ENCODE measurements around the gene TGFBR3L. TPM values are rescaled to one million over a fixed set of nuclear protein-coding genes. Genes with fewer than 3 reads are reported as not detected.

Gene TGFBR3L
- total RNA-seq (1.1 TPM), polyA plus RNA-seq (not detected)

DNA sequence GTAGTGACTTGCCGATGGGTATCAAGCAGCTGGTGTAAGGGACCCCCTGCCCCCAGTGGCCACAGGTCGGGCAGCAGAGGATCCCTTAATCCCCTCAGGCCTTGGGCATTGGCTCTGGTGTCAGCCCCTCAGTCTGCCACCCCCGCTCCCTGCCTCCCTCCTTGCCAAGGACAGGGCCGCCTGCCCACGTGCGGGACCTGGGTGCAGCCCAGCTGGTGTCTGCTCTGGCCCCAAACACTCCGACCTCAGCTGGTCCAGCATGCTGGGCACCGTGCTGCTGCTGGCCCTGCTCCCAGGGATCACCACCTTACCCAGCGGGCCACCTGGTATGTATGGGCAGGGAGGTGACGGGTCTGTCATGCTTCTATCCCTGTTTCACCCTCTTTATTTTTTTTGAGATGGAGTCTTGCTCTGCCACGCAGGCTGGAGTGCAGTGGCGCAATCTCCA, at the start of gene TGFBR3L:
TSS of gene TGFBR3L (plus strand) at position 233 of the 448 bp plus-strand sequence.
- Histone ChIP-seq H3K9me3 (ENCODE audit: control insufficient read depth in 2 of 2, low read length in 2 of 2) (no peaks in the 10 kb centered on the region), H3K4me3 (ENCODE audit: low read depth, low read length) (no peak within 1 kb of the TSS), H3K4me1 (ENCODE audit: control insufficient read depth, insufficient read depth, low read length, poor library complexity, severe bottlenecking) (peaks cover 29% of the 10 kb centered on the region), H3K27me3 (ENCODE audit: control insufficient read depth, insufficient read depth, low read length) (peaks cover 11% of the 10 kb centered on the region), H3K27ac (ENCODE audit: insufficient read depth, low read length, poor library complexity, severe bottlenecking) (no peak within 1 kb of the TSS), H3K36me3 (ENCODE audit: control insufficient read depth, insufficient read depth, low read length) (peaks cover 19% of the 10 kb centered on the region)
- peaks cover 36% of the 10 kb centered on the region for H3K27me3 Mint-ChIP-seq
- H3K36me3 Mint-ChIP-seq = peaks cover 14% of the 10 kb centered on the region
- no peaks in the 10 kb centered on the region for H3K9me3 Mint-ChIP-seq
- H3K27ac Mint-ChIP-seq = peak within 1 kb of the TSS in 1 of 3 donors; percentile 89
- peaks cover 0 to 29% (median 6%) of the 10 kb centered on the region in 4 donors for H3K4me1 Mint-ChIP-seq
- peak within 1 kb of the TSS; percentile 55 to 83 (median 65) for H3K4me3 Mint-ChIP-seq
- ATAC-seq (ENCODE audit: low read depth in 2 of 2) (no peak), DNase-seq (no peak)

GRCh38 chr19:7865262-7865911, 49.2 kb upstream of the TGFBR3L start:
- H3K27me3 ChIP-seq (ENCODE audit: control insufficient read depth, insufficient read depth, low read length) = peaks cover 3% of the 10 kb centered on the region
- Mint-ChIP-seq H3K27me3 (peaks cover 22% of the 10 kb centered on the region), H3K9me3 (no peaks in the 10 kb centered on the region), H3K4me1 (peaks cover 0 to 43% (median 9%) of the 10 kb centered on the region in 4 donors), H3K36me3 (no peaks in the 10 kb centered on the region), H3K27ac (no peak overlapping the region), H3K4me3 (peak overlapping the region; percentile 65 to 84 (median 72))
- H3K36me3 ChIP-seq (ENCODE audit: control insufficient read depth, insufficient read depth, low read length) = no peaks in the 10 kb centered on the region
- no peak for ATAC-seq (ENCODE audit: low read depth in 2 of 2)
- peak in 1 of 3 donors; percentile 26 for DNase-seq
- H3K4me3 ChIP-seq (ENCODE audit: low read depth, low read length) = no peak overlapping the region
- H3K4me1 ChIP-seq (ENCODE audit: control insufficient read depth, insufficient read depth, low read length, poor library complexity, severe bottlenecking) = peaks cover 37% of the 10 kb centered on the region
- H3K9me3 ChIP-seq (ENCODE audit: control insufficient read depth in 2 of 2, low read length in 2 of 2) = no peaks in the 10 kb centered on the region
- H3K27ac ChIP-seq (ENCODE audit: insufficient read depth, low read length, poor library complexity, severe bottlenecking) = no peak overlapping the region

DNA sequence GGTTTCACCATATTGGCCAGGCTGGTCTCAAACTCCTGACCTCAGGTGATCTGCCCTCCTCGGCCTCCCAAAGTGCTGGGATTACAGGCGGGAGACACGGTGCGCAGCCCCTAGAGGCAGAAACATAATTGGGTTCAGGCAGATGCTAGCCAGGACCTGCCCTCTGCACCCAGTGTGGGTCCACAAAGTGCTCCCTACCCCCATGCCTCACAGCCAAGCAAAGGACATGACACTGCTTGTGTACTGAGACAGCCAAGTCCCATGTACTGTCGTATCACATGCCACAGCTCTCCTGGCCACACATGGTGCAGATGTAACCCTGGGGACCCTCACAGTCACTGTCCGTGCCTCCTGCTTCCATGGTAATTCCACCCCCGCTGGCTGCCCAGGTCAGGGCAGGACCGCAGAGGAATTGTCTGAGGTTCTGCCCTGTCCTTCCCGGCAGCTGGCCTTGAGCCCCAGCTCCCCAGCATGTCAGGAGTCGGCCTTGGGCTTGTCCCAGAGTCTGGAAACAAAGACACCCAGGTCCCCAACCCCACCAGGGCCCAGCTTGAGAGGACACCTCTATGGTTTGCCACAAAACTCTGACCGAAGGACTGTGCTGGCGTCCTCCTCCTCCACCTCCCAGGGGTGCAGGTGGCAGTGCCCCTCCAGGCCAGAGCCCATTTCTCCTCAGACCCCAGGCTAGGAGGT, 48.1 kb upstream of the TGFBR3L start:
- DNase-seq = no peak

DNA sequence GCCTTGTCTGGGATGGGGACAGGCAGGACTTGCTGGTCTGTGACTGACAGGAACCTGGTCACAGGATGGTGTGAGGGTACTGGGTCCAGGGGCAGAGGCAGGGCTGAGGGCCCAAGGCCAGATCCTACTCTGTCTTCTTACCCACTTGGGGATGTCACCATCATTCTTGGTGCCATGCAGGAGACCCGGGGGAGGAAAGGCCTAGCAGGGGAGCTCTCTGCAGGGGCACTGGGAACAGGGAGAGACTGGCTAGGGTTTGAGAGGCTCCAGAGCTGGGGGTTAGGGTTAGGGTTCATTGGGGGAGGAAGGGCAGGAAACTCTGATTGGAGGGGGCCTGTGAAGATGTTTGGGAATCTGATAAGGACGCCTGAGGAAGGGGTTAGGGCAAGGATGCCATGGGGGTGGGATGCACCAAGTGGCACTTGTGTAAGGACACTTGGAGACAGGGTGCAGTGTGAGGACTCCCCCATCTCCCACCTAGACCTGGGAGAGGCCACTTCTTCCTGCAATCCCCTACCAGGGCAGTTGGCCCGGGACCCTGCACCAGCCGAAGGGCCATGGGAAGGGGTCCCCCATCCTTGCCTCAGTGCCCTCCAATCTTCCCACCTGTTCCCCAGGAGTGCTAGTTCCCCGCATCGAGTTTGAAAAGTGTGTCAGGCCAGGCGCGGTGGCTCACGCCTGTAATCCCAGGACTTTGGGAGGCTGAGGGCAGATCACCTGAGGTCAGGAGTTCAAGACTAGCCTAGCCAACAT, 47.4 kb upstream of the TGFBR3L start:
- H3K9me3 ChIP-seq (ENCODE audit: control insufficient read depth in 2 of 2, low read length in 2 of 2) = no peaks in the 10 kb centered on the region
- peaks cover 29% of the 10 kb centered on the region for H3K27me3 Mint-ChIP-seq
- peaks cover 0 to 47% (median 18%) of the 10 kb centered on the region in 4 donors for H3K4me1 Mint-ChIP-seq
- no peaks in the 10 kb centered on the region for H3K36me3 Mint-ChIP-seq
- peaks cover 2% of the 10 kb centered on the region for H3K27me3 ChIP-seq (ENCODE audit: control insufficient read depth, insufficient read depth, low read length)
- no peak for DNase-seq
- H3K27ac ChIP-seq (ENCODE audit: insufficient read depth, low read length, poor library complexity, severe bottlenecking) = no peak overlapping the region
- peak overlapping the region in 2 of 4 donors; percentile 38 to 47 for H3K4me3 Mint-ChIP-seq
- no peaks in the 10 kb centered on the region for H3K36me3 ChIP-seq (ENCODE audit: control insufficient read depth, insufficient read depth, low read length)
- H3K4me1 ChIP-seq (ENCODE audit: control insufficient read depth, insufficient read depth, low read length, poor library complexity, severe bottlenecking) = peaks cover 37% of the 10 kb centered on the region
- peak overlapping the region in 1 of 3 donors; percentile 56 for H3K27ac Mint-ChIP-seq
- H3K9me3 Mint-ChIP-seq = no peaks in the 10 kb centered on the region
- H3K4me3 ChIP-seq (ENCODE audit: low read depth, low read length) = no peak overlapping the region
- ATAC-seq (ENCODE audit: low read depth in 2 of 2) = no peak

More for the DNA sequence above, 48.1 kb upstream of the TGFBR3L start:
- H3K36me3 Mint-ChIP-seq = no peaks in the 10 kb centered on the region
- H3K9me3 Mint-ChIP-seq = no peaks in the 10 kb centered on the region
- Histone ChIP-seq H3K27ac (ENCODE audit: insufficient read depth, low read length, poor library complexity, severe bottlenecking) (no peak overlapping the region), H3K4me3 (ENCODE audit: low read depth, low read length) (no peak overlapping the region), H3K27me3 (ENCODE audit: control insufficient read depth, insufficient read depth, low read length) (no peaks in the 10 kb centered on the region), H3K36me3 (ENCODE audit: control insufficient read depth, insufficient read depth, low read length) (no peaks in the 10 kb centered on the region), H3K9me3 (ENCODE audit: control insufficient read depth in 2 of 2, low read length in 2 of 2) (no peaks in the 10 kb centered on the region), H3K4me1 (ENCODE audit: control insufficient read depth, insufficient read depth, low read length, poor library complexity, severe bottlenecking) (peaks cover 37% of the 10 kb centered on the region)
- H3K27me3 Mint-ChIP-seq = peaks cover 25% of the 10 kb centered on the region
- peak overlapping the region in 2 of 4 donors; percentile 38 to 47 for H3K4me3 Mint-ChIP-seq
- ATAC-seq (ENCODE audit: low read depth in 2 of 2) = no peak
- no peak overlapping the region for H3K27ac Mint-ChIP-seq
- H3K4me1 Mint-ChIP-seq = peaks cover 0 to 43% (median 15%) of the 10 kb centered on the region in 4 donors

- DNase-seq (peak in 1 of 3 donors; percentile 32), ATAC-seq (ENCODE audit: low read depth in 2 of 2) (no peak)
- Mint-ChIP-seq H3K4me1 (peaks cover 0 to 51% (median 18%) of the 10 kb centered on the region in 4 donors), H3K9me3 (no peaks in the 10 kb centered on the region), H3K4me3 (peak overlapping the region; percentile 78 to 92 (median 84)), H3K27me3 (peaks cover 35% of the 10 kb centered on the region), H3K36me3 (no peaks in the 10 kb centered on the region), H3K27ac (peak overlapping the region; percentile 25 to 64 (median 56))
- H3K36me3 ChIP-seq (ENCODE audit: control insufficient read depth, insufficient read depth, low read length) = no peaks in the 10 kb centered on the region
- H3K4me3 ChIP-seq (ENCODE audit: low read depth, low read length) = no peak overlapping the region
- peaks cover 2% of the 10 kb centered on the region for H3K27me3 ChIP-seq (ENCODE audit: control insufficient read depth, insufficient read depth, low read length)
- H3K9me3 ChIP-seq (ENCODE audit: control insufficient read depth in 2 of 2, low read length in 2 of 2) = no peaks in the 10 kb centered on the region
- H3K4me1 ChIP-seq (ENCODE audit: control insufficient read depth, insufficient read depth, low read length, poor library complexity, severe bottlenecking) = peaks cover 43% of the 10 kb centered on the region
- no peak overlapping the region for H3K27ac ChIP-seq (ENCODE audit: insufficient read depth, low read length, poor library complexity, severe bottlenecking)
Observed at GRCh38 chr19:7868326-7868670, 46.3 kb upstream of the TGFBR3L start.

DNA sequence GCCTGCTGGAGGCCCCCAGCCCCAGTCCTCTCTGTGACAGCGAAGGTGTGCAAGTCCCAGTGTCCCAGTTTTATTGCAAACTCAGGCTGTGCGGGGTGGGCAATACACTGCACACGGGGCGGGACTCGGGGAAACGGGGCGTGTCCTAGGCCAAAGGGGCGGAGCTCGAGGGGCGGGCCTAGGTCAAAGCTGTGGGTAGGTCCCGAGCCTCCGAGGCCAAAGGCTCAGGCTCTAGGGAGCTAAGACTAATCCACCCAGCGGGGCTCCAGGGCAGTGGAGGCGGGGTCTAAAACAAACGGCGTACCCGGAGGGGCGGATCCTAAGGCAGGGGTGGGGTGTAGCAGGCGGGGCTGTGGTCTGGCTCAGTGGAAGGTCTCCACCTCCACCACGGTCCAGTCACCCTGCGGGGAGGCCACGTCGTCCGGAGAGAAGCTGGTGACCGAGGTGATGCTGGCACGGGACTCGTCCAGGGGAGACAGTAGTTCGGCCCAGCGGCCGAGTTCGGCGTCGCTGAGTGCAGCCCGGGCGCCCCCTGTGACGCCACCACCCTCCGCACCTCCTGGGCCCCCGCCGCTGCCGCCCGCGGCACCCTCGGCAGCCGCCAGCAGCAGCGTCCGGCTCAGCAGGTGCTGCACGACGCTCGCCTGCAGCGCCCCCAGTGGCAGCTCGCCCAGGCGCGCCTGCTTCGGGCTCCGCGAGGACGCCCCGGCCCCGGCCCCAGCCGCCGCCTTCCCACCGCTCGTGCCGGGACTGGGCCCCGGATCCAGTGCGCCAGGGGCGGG, 45.8 kb upstream of the TGFBR3L start:
- no peaks in the 10 kb centered on the region for H3K36me3 Mint-ChIP-seq
- DNase-seq (peak; percentile 70 to 91 (median 90)), ATAC-seq (ENCODE audit: low read depth in 2 of 2) (peak; percentile 81 to 84)
- Histone ChIP-seq H3K4me3 (ENCODE audit: low read depth, low read length) (no peak overlapping the region), H3K27ac (ENCODE audit: insufficient read depth, low read length, poor library complexity, severe bottlenecking) (peak overlapping the region; percentile 78), H3K36me3 (ENCODE audit: control insufficient read depth, insufficient read depth, low read length) (no peaks in the 10 kb centered on the region), H3K27me3 (ENCODE audit: control insufficient read depth, insufficient read depth, low read length) (peaks cover 2% of the 10 kb centered on the region), H3K9me3 (ENCODE audit: control insufficient read depth in 2 of 2, low read length in 2 of 2) (no peaks in the 10 kb centered on the region), H3K4me1 (ENCODE audit: control insufficient read depth, insufficient read depth, low read length, poor library complexity, severe bottlenecking) (peaks cover 46% of the 10 kb centered on the region)
- H3K4me3 Mint-ChIP-seq = peak overlapping the region; percentile 78 to 92 (median 84)
- peaks cover 0 to 53% (median 18%) of the 10 kb centered on the region in 4 donors for H3K4me1 Mint-ChIP-seq
- H3K27me3 Mint-ChIP-seq = peaks cover 39% of the 10 kb centered on the region
- peak overlapping the region; percentile 51 to 87 (median 64) for H3K27ac Mint-ChIP-seq
- H3K9me3 Mint-ChIP-seq = no peaks in the 10 kb centered on the region

DNA sequence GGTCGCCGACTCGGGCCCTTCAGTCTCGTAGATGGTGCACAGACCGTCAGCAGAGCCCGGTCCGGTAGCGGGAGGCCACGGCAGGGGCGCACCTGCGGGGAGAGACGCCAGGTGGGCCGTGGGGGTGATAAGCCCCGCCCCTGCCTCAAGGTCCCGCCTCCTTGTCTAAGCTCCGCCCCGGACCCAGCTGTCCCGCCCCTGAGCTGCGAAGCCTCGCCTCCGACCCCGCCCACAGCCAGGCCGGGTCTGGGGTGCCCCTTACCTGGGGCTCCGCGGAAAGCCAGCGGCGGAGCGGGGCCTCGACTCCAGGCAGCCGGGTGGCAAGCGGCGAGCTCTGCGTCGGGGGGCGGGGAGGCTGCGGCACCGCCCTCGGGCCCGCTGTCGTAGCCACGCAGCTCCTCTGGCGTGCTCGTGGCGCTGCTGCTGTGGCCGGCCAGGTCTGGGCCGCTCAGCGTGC, 45.1 kb upstream of the TGFBR3L start:
- peak overlapping the region; percentile 78 for H3K27ac ChIP-seq (ENCODE audit: insufficient read depth, low read length, poor library complexity, severe bottlenecking)
- H3K27ac Mint-ChIP-seq = no peak overlapping the region

More for the DNA sequence above, 45.1 kb upstream of the TGFBR3L start:
- DNase-seq = peak; percentile 70 to 90 (median 75)
- Histone ChIP-seq H3K36me3 (ENCODE audit: control insufficient read depth, insufficient read depth, low read length) (no peaks in the 10 kb centered on the region), H3K27me3 (ENCODE audit: control insufficient read depth, insufficient read depth, low read length) (peaks cover 2% of the 10 kb centered on the region), H3K4me1 (ENCODE audit: control insufficient read depth, insufficient read depth, low read length, poor library complexity, severe bottlenecking) (peaks cover 51% of the 10 kb centered on the region), H3K4me3 (ENCODE audit: low read depth, low read length) (no peak overlapping the region), H3K9me3 (ENCODE audit: control insufficient read depth in 2 of 2, low read length in 2 of 2) (no peaks in the 10 kb centered on the region)
- Mint-ChIP-seq H3K27me3 (peaks cover 37% of the 10 kb centered on the region), H3K36me3 (no peaks in the 10 kb centered on the region), H3K4me1 (peaks cover 0 to 52% (median 16%) of the 10 kb centered on the region in 4 donors), H3K4me3 (peak overlapping the region; percentile 21 to 83 (median 75)), H3K9me3 (no peaks in the 10 kb centered on the region)
- peak; percentile 64 to 66 for ATAC-seq (ENCODE audit: low read depth in 2 of 2)

Data from CD4-positive, CD25-positive, alpha-beta regulatory T cell (primary cell).